Pancreas (tissue), 10 donors: Measurements from ENCODE around the gene COLEC11. TPM values are rescaled to one million over a fixed set of nuclear protein-coding genes. Genes with fewer than 3 reads are reported as not detected.

ENCODE experiments used
- ATAC-seq, 4 donors: fragments of 200-7000 bp; cut with Tn5 transposase; one replicate each; pipeline versions ENCODE4 v1.8.0 to v1.9.1; 2020; ENCODE audit warnings: mild to moderate bottlenecking in 4 of 4, moderate library complexity in 4 of 4
- DNase-seq, 6 donors: peaks; one replicate each; pipeline ENCODE4 v3.0.0-alpha.2; 2020
- FAIRE-seq: peaks from 2 replicates; lab custom pipeline; 2012; peaks lifted over from hg19 to GRCh38; lab: Jason Lieb, UNC
- H3K27ac ChIP-seq, 4 donors: fragments of 200-600 bp; sonication (generic); 1 replicate in 3 of 4; 2 replicates in 1 of 4; pipeline versions ENCODE4 v1.5.0 to v1.8.0; 2020
- H3K27me3 ChIP-seq, 4 donors: fragments of 200-600 bp; one replicate each; pipeline ENCODE4 v1.8.0; 2021
- H3K36me3 ChIP-seq, 3 donors: fragments of 200-600 bp; sonication (generic) in 1 of 3; one replicate each; pipeline versions ENCODE4 v1.5.0 to v1.8.0; 2020 to 2021
- H3K4me1 ChIP-seq, 3 donors: fragments of 200-600 bp; one replicate each; pipeline ENCODE4 v1.8.0; 2021
- H3K4me3 ChIP-seq, 4 donors: fragments of 200-600 bp; sonication (generic) in 2 of 4; one replicate each; pipeline versions ENCODE4 v1.5.0 to v1.8.0; 2020 to 2021
- H3K9me3 ChIP-seq, 4 donors: fragments of 200-600 bp; one replicate each; pipeline ENCODE4 v1.8.0; 2021
- WGBS, 2 donors: extraction: QIAGEN DNeasy Blood & Tissue Kit; methylation state at CpG; one replicate each; pipeline ENCODE4 v1.1.7; 2013; 5-methylcytosine and 5-hydroxymethylcytosine counted together
- intact Hi-C, 3 donors: fragments of 100-400 bp; cut with DNase I; formaldehyde crosslinking; loops; one replicate each; pipeline versions ENCODE4 v1.11.1 to v1.14.2; 2022
- polyA plus RNA-seq, 2 donors: library from polyadenylated mRNA; stranded (reverse); fragments of 200-250 nt; gene quantifications; one replicate each; pipeline ENCODE4 v1.2.3, GENCODE V29; 2013
- total RNA-seq, 6 donors: library from RNA; stranded (reverse); fragmentation: NEBNext Ultra II Directional in 4 of 6; extraction: Animal tissue kit (Norgen Biotek cat#: 25700) in 4 of 6; gene quantifications; one replicate each; pipeline versions ENCODE4 v1.2.1 to v1.2.4, GENCODE V29; 2021 to 2023
- TF ChIP-seq, protein P1 (sequence below), 4 donors: fragments of 200-600 bp; sonication (generic) in 3 of 4; IDR thresholded peaks; one replicate each; pipeline versions ENCODE4 v1.5.0 to v1.8.0; 2021; ENCODE audit warnings: antibody characterized with exemption in 4 of 4
- donor health status: healthy with polysubstance abuse.
- donor health status: DM: no; HTN: no; CAD: no; lungs with moderate emphysema.
- donor health status: DM: no; HTN: no; CAD: no.
- donor health status: control.
- donor health status: control.
- donor health status: Bipolar disorder and iron deficiency.
- donor health status: DM: yes; HTN: yes; CAD: no.
- donor health status: DM: no; HTN: no; CAD: no.
- donor health status: DM: no; HTN: no; CAD: no.
- donor health status: DM: yes; HTN: yes; CAD: no.

The COLEC11 gene
- total and polyA plus RNA-seq, 8 donors, result 2.0 to 11.9 (median 3.5) TPM

DNA sequence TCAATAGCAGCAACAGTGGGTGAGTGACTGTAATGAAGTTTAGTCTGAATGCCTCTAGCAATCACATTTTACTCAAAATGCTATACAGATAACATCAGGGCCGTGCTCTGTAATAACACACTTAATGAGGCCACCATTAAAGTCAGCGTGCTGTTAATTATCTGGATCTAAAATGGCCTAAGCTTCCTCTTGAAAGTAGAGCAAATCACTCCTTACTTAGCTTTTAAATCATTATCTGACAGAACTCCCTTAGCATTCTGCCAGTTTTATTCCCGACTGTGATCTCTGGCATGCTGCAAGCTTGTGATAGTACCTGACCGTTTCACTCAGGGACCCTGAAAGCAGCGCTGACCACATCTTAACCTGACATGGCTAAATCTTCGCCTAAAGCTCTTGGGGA is 10.8 kb upstream of the COLEC11 start:
- Histone ChIP-seq H3K9me3 (no peaks in the 10 kb centered on the region), H3K36me3 (peaks cover 3 to 33% (median 24%) of the 10 kb centered on the region in 3 donors), H3K27me3 (no peaks in the 10 kb centered on the region), H3K27ac (no peak overlapping the region), H3K4me1 (peaks cover 0 to 3% (median 0%) of the 10 kb centered on the region in 3 donors), H3K4me3 (no peak overlapping the region)
- TF ChIP-seq, protein P1, sequence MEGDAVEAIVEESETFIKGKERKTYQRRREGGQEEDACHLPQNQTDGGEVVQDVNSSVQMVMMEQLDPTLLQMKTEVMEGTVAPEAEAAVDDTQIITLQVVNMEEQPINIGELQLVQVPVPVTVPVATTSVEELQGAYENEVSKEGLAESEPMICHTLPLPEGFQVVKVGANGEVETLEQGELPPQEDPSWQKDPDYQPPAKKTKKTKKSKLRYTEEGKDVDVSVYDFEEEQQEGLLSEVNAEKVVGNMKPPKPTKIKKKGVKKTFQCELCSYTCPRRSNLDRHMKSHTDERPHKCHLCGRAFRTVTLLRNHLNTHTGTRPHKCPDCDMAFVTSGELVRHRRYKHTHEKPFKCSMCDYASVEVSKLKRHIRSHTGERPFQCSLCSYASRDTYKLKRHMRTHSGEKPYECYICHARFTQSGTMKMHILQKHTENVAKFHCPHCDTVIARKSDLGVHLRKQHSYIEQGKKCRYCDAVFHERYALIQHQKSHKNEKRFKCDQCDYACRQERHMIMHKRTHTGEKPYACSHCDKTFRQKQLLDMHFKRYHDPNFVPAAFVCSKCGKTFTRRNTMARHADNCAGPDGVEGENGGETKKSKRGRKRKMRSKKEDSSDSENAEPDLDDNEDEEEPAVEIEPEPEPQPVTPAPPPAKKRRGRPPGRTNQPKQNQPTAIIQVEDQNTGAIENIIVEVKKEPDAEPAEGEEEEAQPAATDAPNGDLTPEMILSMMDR (IDR thresholded peaks at IDR 0.05), result no peak
- WGBS, 2 donors, result 72 to 76% methylated on average over 6 of the region's 6 CpGs
- DNase-seq, result no peak
- no peak for FAIRE-seq
- intact Hi-C loops, result no loop called here
- no peak for ATAC-seq

GRCh38 chr2:3584608-3585260 is 10.2 kb upstream of the COLEC11 start:
- Histone ChIP-seq H3K36me3 (peaks cover 3 to 27% (median 20%) of the 10 kb centered on the region in 3 donors), H3K4me3 (no peak overlapping the region), H3K27me3 (no peaks in the 10 kb centered on the region), H3K4me1 (peaks cover 0 to 3% (median 0%) of the 10 kb centered on the region in 3 donors), H3K9me3 (no peaks in the 10 kb centered on the region), H3K27ac (peak overlapping the region; percentile 11 to 53 (median 20))
- ATAC-seq (no peak), DNase-seq (no peak), FAIRE-seq (no peak)
- TF ChIP-seq, protein P1 (IDR thresholded peaks at IDR 0.05), result no peak
- intact Hi-C loops, result no loop called here
- 50 to 87% methylated on average over 4 of the region's 4 CpGs for WGBS, 2 donors

GRCh38 chr2:3585261-3586109 is 9.4 kb upstream of the COLEC11 start:
- Histone ChIP-seq H3K36me3 (peaks cover 0 to 19% (median 12%) of the 10 kb centered on the region in 3 donors), H3K27me3 (no peaks in the 10 kb centered on the region), H3K9me3 (no peaks in the 10 kb centered on the region), H3K4me3 (peak overlapping the region in 1 of 4 donors; percentile 3), H3K4me1 (peaks cover 0 to 3% (median 0%) of the 10 kb centered on the region in 3 donors), H3K27ac (peak overlapping the region; percentile 11 to 53 (median 20))
- ATAC-seq (peak; percentile 58 to 79 (median 72)), DNase-seq (peak in 2 of 6 donors; percentile 32 to 49), FAIRE-seq (no peak)
- TF ChIP-seq, protein P1 (IDR thresholded peaks at IDR 0.05), result no peak
- intact Hi-C loops, result no loop called here
- 19 to 28% methylated on average over 28 to 29 of the region's 29 CpGs for whole genome bisulfite sequencing, 2 donors

DNA sequence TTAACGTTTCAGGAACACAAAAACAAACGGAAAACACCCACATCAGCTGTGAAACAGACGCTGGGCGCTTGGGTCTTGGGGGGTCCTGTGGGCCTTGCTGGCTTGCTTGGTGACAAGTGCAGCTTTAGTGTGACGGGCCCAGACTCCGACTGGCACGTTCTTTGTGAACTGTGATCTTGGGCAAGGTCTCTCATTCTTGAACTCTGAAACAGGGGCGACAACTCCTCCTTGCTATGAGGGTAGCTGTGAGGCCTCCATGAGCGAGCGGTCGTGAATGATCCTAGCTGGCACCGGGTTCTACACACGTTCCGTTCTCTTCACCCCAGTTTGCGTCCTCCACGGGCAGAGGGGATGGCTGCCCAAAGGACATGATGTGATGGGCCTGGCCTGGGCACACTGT is 8.7 kb upstream of the COLEC11 start:
- no peaks in the 10 kb centered on the region for H3K9me3 ChIP-seq
- TF ChIP-seq, protein P1 (IDR thresholded peaks at IDR 0.05), result no peak
- H3K4me3 ChIP-seq, result no peak overlapping the region
- 86% methylated on average over 16 of the region's 16 CpGs for whole genome bisulfite sequencing, 2 donors
- DNase-seq (no peak), ATAC-seq (no peak), FAIRE-seq (no peak)
- H3K36me3 ChIP-seq, result peaks cover 0 to 13% (median 7%) of the 10 kb centered on the region in 3 donors
- peak overlapping the region; percentile 11 to 53 (median 20) for H3K27ac ChIP-seq
- no peaks in the 10 kb centered on the region for H3K27me3 ChIP-seq
- intact Hi-C loops, result no loop called here
- H3K4me1 ChIP-seq, result peaks cover 0 to 3% (median 0%) of the 10 kb centered on the region in 3 donors
